LNCaP clone FGC (cell line): Measurements from ENCODE around the gene TBX18.

Source experiments
- DNase-seq: peaks from one replicate; pipeline ENCODE4 v3.0.0-alpha.2; 2011; ENCODE audit warnings: low read depth
- H3K4me3 ChIP-seq: 2 replicates; pipeline ENCODE4 v1.5.1; 2011; ENCODE audit warnings: mild to moderate bottlenecking, low read depth, low read length, control low read depth
- TF ChIP-seq, protein P1 (sequence below): IDR thresholded peaks from 2 replicates; pipeline ENCODE4 v1.5.1; 2012; ENCODE audit warnings: mild to moderate bottlenecking; ENCODE audit not compliant: control insufficient read depth, insufficient read depth; ENCODE audit errors: extremely low read depth

TBX18 gene

DNA sequence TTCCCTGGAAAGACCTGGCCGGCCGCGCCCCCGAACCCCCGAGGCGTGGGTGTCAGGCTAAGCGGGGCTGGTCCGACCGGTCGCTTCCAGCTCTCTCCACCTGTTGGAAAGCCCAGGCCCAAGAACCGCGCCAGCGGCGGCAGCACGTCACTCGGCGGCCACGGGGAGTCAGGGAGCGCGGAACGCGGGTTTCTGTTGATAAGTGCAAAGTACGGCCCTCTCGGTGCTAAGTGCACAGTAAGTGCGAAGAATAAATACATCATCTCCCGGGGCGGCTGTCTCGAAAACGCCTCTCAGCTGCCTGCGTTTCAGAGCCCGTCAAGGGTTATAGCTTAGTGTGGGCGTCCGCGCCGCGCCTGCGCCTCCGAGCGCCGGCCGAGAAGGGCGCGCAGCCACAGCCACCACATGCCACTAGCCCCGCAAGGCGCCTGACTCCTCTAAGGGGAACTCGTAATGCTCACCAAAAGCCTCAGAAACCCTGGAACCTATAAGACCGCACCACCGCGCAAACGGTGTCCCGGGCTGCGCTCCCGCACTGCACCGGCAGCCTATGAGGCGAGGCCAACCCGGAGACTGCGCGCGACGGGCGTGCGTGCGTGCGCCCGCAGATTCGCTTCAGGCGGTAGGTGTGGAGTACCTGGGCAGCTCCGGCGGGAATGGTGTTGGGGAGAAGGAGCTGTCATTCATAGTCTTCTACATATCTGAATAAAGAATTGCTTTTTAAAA is 9.2 kb upstream of the TBX18 start:
- TF ChIP-seq, protein P1, sequence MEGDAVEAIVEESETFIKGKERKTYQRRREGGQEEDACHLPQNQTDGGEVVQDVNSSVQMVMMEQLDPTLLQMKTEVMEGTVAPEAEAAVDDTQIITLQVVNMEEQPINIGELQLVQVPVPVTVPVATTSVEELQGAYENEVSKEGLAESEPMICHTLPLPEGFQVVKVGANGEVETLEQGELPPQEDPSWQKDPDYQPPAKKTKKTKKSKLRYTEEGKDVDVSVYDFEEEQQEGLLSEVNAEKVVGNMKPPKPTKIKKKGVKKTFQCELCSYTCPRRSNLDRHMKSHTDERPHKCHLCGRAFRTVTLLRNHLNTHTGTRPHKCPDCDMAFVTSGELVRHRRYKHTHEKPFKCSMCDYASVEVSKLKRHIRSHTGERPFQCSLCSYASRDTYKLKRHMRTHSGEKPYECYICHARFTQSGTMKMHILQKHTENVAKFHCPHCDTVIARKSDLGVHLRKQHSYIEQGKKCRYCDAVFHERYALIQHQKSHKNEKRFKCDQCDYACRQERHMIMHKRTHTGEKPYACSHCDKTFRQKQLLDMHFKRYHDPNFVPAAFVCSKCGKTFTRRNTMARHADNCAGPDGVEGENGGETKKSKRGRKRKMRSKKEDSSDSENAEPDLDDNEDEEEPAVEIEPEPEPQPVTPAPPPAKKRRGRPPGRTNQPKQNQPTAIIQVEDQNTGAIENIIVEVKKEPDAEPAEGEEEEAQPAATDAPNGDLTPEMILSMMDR: no peak
- no peak for DNase-seq
- no peak overlapping the region for H3K4me3 ChIP-seq

DNA sequence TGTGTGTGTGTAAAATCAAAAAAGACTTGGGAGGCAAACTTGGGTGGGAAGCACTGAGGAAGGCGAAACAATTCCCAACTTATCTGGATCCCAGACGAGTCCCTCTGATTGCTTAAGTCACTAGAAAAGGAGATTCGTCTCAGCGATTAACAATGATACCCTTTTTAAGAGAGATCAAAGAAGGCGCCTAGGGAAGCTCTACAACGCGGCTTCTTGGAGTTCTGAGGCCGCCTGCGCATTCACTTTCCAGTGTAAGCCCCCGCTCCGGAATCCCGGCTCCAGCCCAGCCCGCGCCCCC is 8.7 kb upstream of the TBX18 start:
- H3K4me3 ChIP-seq: no peak overlapping the region
- TF ChIP-seq, protein P1: no peak
- no peak for DNase-seq

DNA sequence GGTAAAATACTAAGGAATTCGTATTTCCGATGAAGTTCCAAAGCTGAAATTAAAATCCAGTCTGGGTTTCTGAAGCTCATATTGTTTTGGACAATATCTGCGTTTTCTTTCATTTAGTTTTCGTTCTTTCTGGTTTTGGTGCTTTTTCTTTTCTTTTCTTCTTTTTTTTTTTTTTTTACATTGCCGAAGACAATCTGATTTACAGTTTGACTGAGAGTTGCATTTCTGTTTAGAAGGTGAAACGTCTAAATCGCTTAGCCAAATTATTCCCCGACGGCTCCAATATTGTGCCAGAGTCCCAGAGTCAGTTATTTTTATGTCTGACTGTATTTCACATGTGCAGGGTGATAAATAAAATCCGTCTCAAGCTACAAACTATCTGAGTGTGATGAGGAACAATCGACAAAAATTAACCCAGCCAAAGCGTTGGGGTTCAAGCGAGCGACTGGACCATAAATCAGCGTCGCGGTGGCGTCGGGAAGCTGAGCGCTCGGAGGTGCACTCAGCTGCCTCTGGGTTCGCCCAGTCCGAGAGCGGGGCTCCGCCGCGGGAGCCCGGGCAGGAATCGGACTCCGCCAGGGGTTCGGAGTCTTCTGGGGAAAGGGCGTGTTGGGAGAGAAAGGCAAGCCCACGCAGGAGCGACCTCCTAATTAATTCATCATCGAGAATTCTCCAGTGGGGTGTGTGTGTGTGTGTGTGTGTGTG is 8.2 kb upstream of the TBX18 start:
- no peak overlapping the region for H3K4me3 ChIP-seq
- TF ChIP-seq, protein P1: no peak
- DNase-seq: no peak

DNA sequence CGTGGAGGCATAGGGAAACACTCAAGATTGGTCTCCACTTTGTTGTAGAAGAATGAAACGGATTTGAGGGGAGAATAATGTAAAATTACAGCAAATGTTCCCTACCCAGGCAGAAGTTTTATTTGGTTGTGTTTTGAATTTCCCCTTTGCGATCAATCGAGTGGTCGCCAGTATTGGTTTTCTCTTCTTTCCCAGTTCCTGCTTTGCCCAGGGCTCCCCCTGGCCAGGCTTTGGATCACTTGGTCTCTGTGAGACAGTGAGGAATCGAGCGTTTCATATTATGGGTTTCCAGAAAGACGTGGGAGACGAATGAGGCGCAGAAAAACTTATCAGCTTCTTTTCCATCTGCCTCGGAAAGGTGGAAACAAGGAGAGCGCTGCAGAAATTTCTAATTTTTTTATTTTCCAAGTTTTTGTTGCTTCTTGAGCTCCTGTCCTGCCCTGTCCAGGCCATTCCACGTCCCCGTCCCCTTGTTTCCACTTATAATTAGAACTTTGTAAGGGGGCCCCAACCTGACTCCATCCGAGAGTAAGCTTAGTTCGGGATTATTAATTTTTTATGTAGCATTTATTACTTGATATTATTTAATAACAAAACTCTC is 7.5 kb upstream of the TBX18 start:
- DNase-seq: no peak
- no peak overlapping the region for H3K4me3 ChIP-seq
- TF ChIP-seq, protein P1: no peak

DNA sequence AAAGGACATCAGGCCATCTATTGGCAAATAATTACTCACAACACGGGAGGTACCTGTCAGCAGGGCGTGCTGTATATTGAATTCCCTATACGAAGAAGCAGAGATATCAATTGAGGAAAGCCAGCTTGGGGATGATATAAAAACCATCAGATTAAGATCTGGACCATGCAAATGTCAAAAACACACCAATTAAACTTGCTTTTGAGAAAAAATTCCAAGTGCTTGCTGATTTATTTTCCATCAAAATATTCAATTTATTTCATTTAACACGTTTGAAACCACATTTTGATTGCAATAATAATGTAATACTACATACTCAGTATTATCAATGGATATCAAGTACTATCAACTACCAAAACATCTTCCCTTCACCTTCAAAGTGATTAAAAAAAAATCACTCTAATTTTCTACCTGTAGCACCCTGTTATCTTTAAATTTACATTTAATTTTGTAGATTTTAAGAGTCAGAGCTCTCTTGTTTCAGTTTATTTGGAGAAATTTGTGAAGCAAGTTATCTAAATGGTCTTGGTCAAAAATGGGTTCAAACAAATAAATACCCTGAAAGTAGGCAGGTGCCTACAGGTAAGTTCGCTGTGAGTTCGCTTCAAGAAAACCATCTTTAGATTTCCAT is 6.8 kb upstream of the TBX18 start:
- no peak overlapping the region for H3K4me3 ChIP-seq
- DNase-seq: no peak
- TF ChIP-seq, protein P1: no peak

DNA sequence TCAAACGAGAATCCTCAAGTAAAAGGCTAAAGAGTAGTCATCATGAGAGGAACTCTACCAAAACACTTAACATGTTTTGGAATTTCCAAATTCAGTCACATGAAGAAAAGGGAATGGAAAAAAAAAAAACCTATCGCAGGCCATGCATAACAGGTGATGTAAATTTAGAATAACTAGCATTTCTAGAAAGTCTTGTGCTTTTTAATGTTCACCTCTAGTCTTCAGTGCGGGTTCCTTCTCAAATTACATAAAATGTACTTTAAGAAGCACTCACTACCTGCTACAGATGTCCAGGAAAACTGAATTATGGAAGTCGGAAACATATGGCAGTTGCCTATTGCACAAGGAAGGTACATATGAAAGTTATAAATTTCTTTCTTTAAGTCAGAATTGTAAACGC is 6.1 kb upstream of the TBX18 start:
- no peak for DNase-seq
- H3K4me3 ChIP-seq: no peak overlapping the region
- TF ChIP-seq, protein P1: no peak
